SK-N-SH treated with all-trans-retinoic acid at 6 μM for 48 hours (cell line): ENCODE results near the gene SLC26A2.

ENCODE experiments used
- ARNTL ChIP-seq: fragments of 450-650 bp; formaldehyde crosslinking; IDR thresholded peaks from 2 replicates; pipeline ENCODE4 v1.5.0; 2020; ENCODE audit warnings: low read depth, mild to moderate bottlenecking, moderate library complexity, borderline replicate concordance
- CREB5 ChIP-seq: fragments of 250-450 bp; sonication (Bioruptor Pico); IDR thresholded peaks from 2 replicates; pipeline ENCODE4 v1.5.1; 2020; ENCODE audit warnings: low read depth, mild to moderate bottlenecking, moderate library complexity
- CSDC2 ChIP-seq: fragments of 250-450 bp; sonication (Bioruptor Pico); IDR thresholded peaks from 2 replicates; pipeline ENCODE4 v1.5.0; 2020; ENCODE audit warnings: mild to moderate bottlenecking, moderate library complexity
- CSRNP3 ChIP-seq: fragments of 250-450 bp; sonication (Bioruptor Pico); IDR thresholded peaks from 2 replicates; pipeline ENCODE4 v1.5.1; 2021; ENCODE audit warnings: mild to moderate bottlenecking, moderate library complexity
- GLIS3 ChIP-seq: fragments of 250-450 bp; sonication (Bioruptor Pico); IDR thresholded peaks from 2 replicates; pipeline ENCODE4 v1.5.0; 2020; ENCODE audit warnings: mild to moderate bottlenecking, moderate library complexity
- OSR1 ChIP-seq: fragments of 250-450 bp; sonication (Bioruptor Pico); IDR thresholded peaks from 2 replicates; pipeline ENCODE4 v1.8.0; 2022; ENCODE audit warnings: moderate library complexity, mild to moderate bottlenecking, inconsistent platforms
- PATZ1 ChIP-seq: fragments of 250-450 bp; sonication (Bioruptor Pico); IDR thresholded peaks from 2 replicates; pipeline ENCODE4 v1.8.0; 2020; ENCODE audit warnings: mild to moderate bottlenecking, moderate library complexity, borderline replicate concordance
- POU6F1 ChIP-seq: fragments of 250-450 bp; sonication (Bioruptor Pico); IDR thresholded peaks from 2 replicates; pipeline ENCODE4 v1.8.0; 2021; ENCODE audit warnings: low read depth, mild to moderate bottlenecking, moderate library complexity, borderline replicate concordance
- RARB ChIP-seq: fragments of 250-450 bp; sonication (Bioruptor Pico); IDR thresholded peaks from 2 replicates; pipeline ENCODE4 v1.8.0; 2021; ENCODE audit warnings: mild to moderate bottlenecking, moderate library complexity
- TCF4 ChIP-seq: fragments of 250-450 bp; sonication (Bioruptor Pico); IDR thresholded peaks from 2 replicates; pipeline ENCODE4 v1.8.0; 2021; ENCODE audit warnings: mild to moderate bottlenecking, moderate library complexity, borderline replicate concordance
- ZFP3 ChIP-seq: fragments of 250-450 bp; sonication (Bioruptor Pico); IDR thresholded peaks from 2 replicates; pipeline ENCODE4 v1.5.0; 2020; ENCODE audit warnings: mild to moderate bottlenecking, moderate library complexity
- ZFP30 ChIP-seq: fragments of 450-650 bp; formaldehyde crosslinking; IDR thresholded peaks from 2 replicates; pipeline ENCODE4 v1.5.0; 2022; ENCODE audit warnings: mild to moderate bottlenecking, moderate library complexity
- ZNF565 ChIP-seq: fragments of 450-650 bp; formaldehyde crosslinking; conservative IDR thresholded peaks from 2 replicates; pipeline ENCODE4 v1.5.0; 2020; ENCODE audit warnings: low read depth, mild to moderate bottlenecking, moderate library complexity
- ZNF8 ChIP-seq: fragments of 450-650 bp; formaldehyde crosslinking; IDR thresholded peaks from 2 replicates; pipeline ENCODE4 v1.5.0; 2020; ENCODE audit warnings: mild to moderate bottlenecking, moderate library complexity

- TF ChIP-seq ZFP3 (CRISPR knock-in tag) (no peak), POU6F1 (CRISPR knock-in tag) (no peak), OSR1 (CRISPR knock-in tag) (no peak), TCF4 (CRISPR knock-in tag) (no peak), PATZ1 (no peak), CSRNP3 (CRISPR knock-in tag) (no peak), GLIS3 (CRISPR knock-in tag) (no peak), ZNF8 (CRISPR knock-in tag) (no peak), ZFP30 (no peak), RARB (no peak), ARNTL (CRISPR knock-in tag) (no peak), CREB5 (CRISPR knock-in tag) (no peak), ZNF565 (CRISPR knock-in tag) (no peak), CSDC2 (CRISPR knock-in tag) (no peak)
Observed at GRCh38 chr5:150009671-150010387, 49.3 kb downstream of the SLC26A2 start.
